Lung (tissue), 12 donors: ENCODE measurements around the gene NFAM1. TPM values are rescaled to one million over a fixed set of nuclear protein-coding genes. Genes with fewer than 3 reads are reported as not detected.

Experiments
- ATAC-seq: fragments of 200-7000 bp; cut with Tn5 transposase; one replicate; pipeline ENCODE4 v1.9.1; 2020; ENCODE audit warnings: moderate number of reproducible peaks; ENCODE audit not compliant: insufficient read depth, low FRiP score
- DNase-seq, 3 donors: peaks; one replicate each; pipeline ENCODE4 v3.0.0-alpha.2; 2013 to 2017
- H3K27ac ChIP-seq, 2 donors: one replicate each; pipeline ENCODE4 v1.5.1; 2013; ENCODE audit warnings: mild to moderate bottlenecking in 2 of 2, moderate library complexity in 2 of 2, control low read depth in 1 of 2, inconsistent platforms in 1 of 2, low read depth in 1 of 2, low read length in 1 of 2
- H3K27me3 ChIP-seq, 3 donors: one replicate each; pipeline ENCODE4 v1.5.1; 2013; ENCODE audit warnings: low read length in 2 of 3; ENCODE audit not compliant: control insufficient read depth in 3 of 3, insufficient read depth in 3 of 3
- H3K36me3 ChIP-seq, 4 donors: one replicate each; pipeline ENCODE4 v1.5.1; 2013; ENCODE audit warnings: low read length in 4 of 4, mild to moderate bottlenecking in 1 of 4, moderate library complexity in 1 of 4; ENCODE audit not compliant: control insufficient read depth in 4 of 4, insufficient read depth in 4 of 4
- H3K4me1 ChIP-seq, 5 donors: one replicate each; pipeline ENCODE4 v1.5.1; 2013; ENCODE audit warnings: low read length in 5 of 5, mild to moderate bottlenecking in 2 of 5, moderate library complexity in 1 of 5; ENCODE audit not compliant: control insufficient read depth in 5 of 5, insufficient read depth in 5 of 5
- H3K4me3 ChIP-seq: one replicate; pipeline ENCODE4 v1.5.1; 2013; ENCODE audit warnings: mild to moderate bottlenecking, control low read depth, moderate library complexity
- H3K9ac ChIP-seq, 2 donors: one replicate each; pipeline ENCODE4 v1.5.1; 2013; ENCODE audit warnings: low read length in 2 of 2, control low read depth in 1 of 2; ENCODE audit not compliant: insufficient read depth in 1 of 2
- H3K9me3 ChIP-seq, 4 donors: one replicate each; pipeline ENCODE4 v1.5.1; 2013; ENCODE audit warnings: low read length in 3 of 4, mild to moderate bottlenecking in 1 of 4, moderate library complexity in 1 of 4; ENCODE audit not compliant: control insufficient read depth in 4 of 4, insufficient read depth in 3 of 4
- WGBS, 2 donors: extraction: QIAGEN DNeasy Blood & Tissue Kit; methylation state at CpG; one replicate each; pipeline ENCODE4 v1.1.7; 2013; 5-methylcytosine and 5-hydroxymethylcytosine counted together
- polyA plus RNA-seq, 2 donors: library from polyadenylated mRNA; stranded (reverse); fragments of 200-250 nt; gene quantifications; one replicate each; pipeline ENCODE4 v1.2.1, GENCODE V29; 2013
- total RNA-seq, 2 donors: library from RNA; depleted of rRNA in 1 of 2; stranded (reverse); fragments of >200 nt in 1 of 2; gene quantifications; one replicate each; pipeline ENCODE4 v1.2.1, GENCODE V29; 2014 to 2021
- TF ChIP-seq, protein P1 (sequence below): IDR thresholded peaks from 2 replicates; pipeline ENCODE4 v1.5.1; 2012; ENCODE audit warnings: mild to moderate bottlenecking; ENCODE audit errors: control extremely low read depth, extremely low read depth
- donor health status: control.
- donor health status: control.
- donor health status: Bipolar disorder and iron deficiency.
- donor health status: healthy.
- donor health status: DM: yes; HTN: yes; CAD: no.

The NFAM1 gene
- total and polyA plus RNA-seq, 4 donors: 2.2 to 24.6 (median 9.0) TPM

DNA sequence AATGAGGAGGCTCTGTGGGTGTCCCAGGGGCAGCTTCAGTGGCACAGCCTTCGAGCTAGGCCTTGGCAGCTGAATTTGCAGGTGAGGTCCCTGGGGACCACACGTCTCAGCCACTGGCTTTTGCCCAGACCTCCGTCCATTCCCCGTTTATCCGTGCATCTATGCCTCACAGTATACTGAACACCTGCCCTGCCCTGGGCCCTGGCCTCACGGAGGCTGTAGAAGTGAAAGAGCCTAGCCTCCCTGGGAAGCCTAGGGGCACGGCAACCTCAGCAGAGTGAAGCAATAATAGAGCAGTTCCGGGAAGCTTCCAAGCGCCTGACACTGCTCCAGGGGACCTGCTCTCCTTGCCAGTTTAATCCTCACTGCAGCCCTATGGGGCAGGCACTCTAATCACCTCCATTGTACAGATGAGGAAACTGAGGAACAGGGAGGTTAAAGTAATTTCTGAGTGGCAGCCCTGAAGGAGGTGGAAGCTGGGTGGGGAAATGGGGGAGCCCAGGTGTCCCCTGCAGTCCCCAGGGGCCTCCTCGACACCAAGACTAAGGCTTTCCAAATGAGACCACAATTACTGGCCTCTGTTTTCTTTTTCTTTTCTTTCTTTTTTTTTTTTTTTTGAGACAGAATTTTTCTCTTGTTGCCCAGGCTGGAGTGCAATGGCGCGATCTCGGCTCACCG lies 2.7 kb upstream of the NFAM1 start:
- Histone ChIP-seq H3K4me1 (peaks cover 0 to 59% (median 4%) of the 10 kb centered on the region in 5 donors), H3K9ac (no peak overlapping the region), H3K4me3 (no peak overlapping the region), H3K27ac (no peak overlapping the region), H3K9me3 (no peaks in the 10 kb centered on the region), H3K36me3 (no peaks in the 10 kb centered on the region), H3K27me3 (peaks cover 0 to 2% (median 0%) of the 10 kb centered on the region in 3 donors)
- ATAC-seq (no peak), DNase-seq (no peak)
- WGBS, 2 donors: 80 to 83% methylated on average over 14 of the region's 14 CpGs
- TF ChIP-seq, protein P1, sequence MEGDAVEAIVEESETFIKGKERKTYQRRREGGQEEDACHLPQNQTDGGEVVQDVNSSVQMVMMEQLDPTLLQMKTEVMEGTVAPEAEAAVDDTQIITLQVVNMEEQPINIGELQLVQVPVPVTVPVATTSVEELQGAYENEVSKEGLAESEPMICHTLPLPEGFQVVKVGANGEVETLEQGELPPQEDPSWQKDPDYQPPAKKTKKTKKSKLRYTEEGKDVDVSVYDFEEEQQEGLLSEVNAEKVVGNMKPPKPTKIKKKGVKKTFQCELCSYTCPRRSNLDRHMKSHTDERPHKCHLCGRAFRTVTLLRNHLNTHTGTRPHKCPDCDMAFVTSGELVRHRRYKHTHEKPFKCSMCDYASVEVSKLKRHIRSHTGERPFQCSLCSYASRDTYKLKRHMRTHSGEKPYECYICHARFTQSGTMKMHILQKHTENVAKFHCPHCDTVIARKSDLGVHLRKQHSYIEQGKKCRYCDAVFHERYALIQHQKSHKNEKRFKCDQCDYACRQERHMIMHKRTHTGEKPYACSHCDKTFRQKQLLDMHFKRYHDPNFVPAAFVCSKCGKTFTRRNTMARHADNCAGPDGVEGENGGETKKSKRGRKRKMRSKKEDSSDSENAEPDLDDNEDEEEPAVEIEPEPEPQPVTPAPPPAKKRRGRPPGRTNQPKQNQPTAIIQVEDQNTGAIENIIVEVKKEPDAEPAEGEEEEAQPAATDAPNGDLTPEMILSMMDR: no peak

DNA sequence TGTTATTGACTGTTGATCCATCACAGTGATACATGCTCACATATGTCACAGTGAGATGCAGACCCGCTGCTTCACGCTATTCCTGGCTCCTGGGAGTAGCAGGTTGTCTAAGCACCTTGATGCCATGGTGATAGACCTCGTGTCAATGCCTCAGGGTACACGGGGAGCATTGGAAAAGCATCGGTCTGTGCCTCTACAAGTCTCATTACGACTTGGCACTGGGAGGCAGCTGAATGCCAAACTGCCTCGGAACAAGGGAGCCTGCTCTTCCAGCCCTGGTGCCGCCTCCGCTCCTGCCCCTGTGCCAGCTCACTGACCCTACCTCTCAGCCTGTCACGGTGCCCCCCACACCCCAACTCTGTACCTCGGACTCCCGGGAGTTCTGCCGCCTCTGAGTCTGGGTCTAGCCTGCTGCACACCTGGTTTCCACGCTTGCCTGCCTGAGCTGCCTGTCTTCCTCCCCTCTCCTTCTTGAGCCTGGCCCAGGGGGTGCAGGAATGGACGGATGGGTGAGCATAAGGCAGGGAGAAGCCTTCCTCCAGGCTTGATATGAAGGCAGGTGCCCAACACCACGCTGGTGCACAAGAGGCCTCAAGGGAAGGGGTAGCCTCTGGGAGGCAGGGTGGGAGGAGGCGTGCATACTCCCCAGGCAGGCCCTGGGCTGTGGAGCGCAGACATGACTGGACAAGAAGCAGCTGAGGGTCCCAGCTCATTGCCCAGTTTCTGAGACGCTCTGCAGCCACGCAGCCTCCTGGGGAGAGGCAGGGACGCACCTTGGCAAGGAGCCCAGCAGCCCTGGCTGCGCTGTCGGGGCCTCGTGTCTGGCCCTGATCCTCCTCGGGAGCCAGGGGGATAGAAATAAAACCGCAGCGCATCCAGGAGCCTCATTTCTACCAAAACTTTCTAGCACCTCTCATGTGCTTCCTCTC lies 1.8 kb upstream of the NFAM1 start:
- Histone ChIP-seq H3K27me3 (peaks cover 0 to 2% (median 0%) of the 10 kb centered on the region in 3 donors), H3K9me3 (no peaks in the 10 kb centered on the region), H3K4me3 (no peak overlapping the region), H3K36me3 (no peaks in the 10 kb centered on the region), H3K27ac (no peak overlapping the region), H3K9ac (no peak overlapping the region), H3K4me1 (peaks cover 0 to 59% (median 4%) of the 10 kb centered on the region in 5 donors)
- ATAC-seq (no peak), DNase-seq (peak; percentile 67 to 85 (median 73))
- 73 to 81% methylated on average over 26 to 27 of the region's 27 CpGs for WGBS, 2 donors
- TF ChIP-seq, protein P1: no peak

DNA sequence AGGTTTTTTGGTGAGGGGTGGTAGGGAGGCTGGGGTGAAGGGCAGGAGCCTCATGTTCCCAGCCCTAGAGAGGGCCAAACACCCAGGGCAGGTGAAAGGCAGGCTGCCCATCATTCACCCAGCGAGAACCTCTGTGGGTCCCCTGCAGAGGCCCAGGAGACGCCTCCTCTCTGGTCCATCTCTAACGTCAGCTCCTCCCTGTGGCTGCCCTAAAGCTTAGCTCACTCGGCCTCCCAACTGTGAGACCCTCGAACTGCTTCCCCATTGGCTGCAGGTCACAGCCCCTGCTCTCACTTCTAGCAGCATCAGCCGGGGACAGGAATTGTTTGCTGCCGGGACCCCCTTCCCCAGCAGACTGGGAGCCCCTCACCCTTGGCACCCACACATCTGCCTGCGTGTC lies 615 bp upstream of the NFAM1 start:
- DNase-seq (no peak), ATAC-seq (no peak)
- 79 to 82% methylated on average over 8 of the region's 8 CpGs for WGBS, 2 donors
- Histone ChIP-seq H3K36me3 (no peaks in the 10 kb centered on the region), H3K4me1 (peaks cover 0 to 56% (median 4%) of the 10 kb centered on the region in 5 donors), H3K27ac (no peak overlapping the region), H3K9me3 (no peaks in the 10 kb centered on the region), H3K9ac (no peak overlapping the region), H3K27me3 (peaks cover 0 to 2% (median 0%) of the 10 kb centered on the region in 3 donors), H3K4me3 (no peak overlapping the region)
- TF ChIP-seq, protein P1: no peak
